NCI-H748 treated with DMSO at 0.1 percent for 48 hours (cell line): ENCODE data around the gene LMNA.
"Not testable (repeated sequence)": the region's sequence is repeated elsewhere in the genome, so short reads cannot be mapped to it uniquely, and the experiment has no call there.

Experiments used
- DNase-seq: peaks from one replicate; lab custom pipeline; 2025; lab: John Stamatoyannopoulos, UW

LMNA gene

DNA sequence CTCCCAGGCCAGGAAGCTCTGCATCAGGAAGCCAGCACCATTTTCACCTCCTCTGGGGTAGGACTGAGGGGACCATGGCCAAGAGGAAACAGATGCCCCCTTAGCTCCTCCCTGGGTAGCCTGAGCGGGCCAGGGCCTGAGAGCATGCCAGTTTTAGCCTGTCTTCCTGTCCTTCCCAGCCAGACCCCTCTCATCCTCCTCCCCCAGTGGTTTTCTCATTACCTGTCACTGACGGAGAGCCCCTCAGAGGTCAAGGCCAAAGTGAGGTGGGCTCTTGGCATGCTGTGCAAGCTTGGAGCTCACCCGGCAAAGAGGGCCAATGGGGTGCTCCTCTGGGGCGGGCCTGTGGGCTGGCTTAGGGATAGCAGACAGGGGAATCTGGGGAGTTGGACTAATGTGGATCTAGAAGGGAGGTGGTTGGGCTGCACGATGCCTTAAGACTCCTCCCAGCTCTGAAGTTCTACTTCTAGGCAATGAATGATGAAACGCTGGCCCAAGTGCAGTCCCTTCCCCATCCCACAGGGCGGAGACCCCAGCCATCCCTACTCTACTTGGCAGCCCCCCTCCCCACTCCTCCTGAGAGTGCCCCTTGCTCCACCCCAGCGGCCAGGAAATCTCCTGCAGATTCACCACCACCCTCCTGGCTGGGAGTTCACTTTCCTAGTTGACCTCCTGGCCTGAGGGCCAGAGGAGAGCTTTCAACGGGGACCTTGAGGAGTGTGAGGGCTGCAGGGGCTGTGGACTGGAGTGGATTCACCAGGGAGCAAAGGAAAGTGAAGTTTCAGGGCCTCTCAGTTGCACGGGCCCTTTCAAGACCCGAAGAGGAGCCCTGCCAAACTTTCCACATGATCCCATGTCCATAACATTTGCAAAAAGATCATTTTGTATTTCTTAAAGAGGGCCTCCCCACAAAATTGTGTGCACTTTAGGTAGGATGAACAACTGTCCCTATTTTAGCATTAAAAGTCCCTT, 9.4 kb upstream of the LMNA start:
- no peak for DNase-seq

DNA sequence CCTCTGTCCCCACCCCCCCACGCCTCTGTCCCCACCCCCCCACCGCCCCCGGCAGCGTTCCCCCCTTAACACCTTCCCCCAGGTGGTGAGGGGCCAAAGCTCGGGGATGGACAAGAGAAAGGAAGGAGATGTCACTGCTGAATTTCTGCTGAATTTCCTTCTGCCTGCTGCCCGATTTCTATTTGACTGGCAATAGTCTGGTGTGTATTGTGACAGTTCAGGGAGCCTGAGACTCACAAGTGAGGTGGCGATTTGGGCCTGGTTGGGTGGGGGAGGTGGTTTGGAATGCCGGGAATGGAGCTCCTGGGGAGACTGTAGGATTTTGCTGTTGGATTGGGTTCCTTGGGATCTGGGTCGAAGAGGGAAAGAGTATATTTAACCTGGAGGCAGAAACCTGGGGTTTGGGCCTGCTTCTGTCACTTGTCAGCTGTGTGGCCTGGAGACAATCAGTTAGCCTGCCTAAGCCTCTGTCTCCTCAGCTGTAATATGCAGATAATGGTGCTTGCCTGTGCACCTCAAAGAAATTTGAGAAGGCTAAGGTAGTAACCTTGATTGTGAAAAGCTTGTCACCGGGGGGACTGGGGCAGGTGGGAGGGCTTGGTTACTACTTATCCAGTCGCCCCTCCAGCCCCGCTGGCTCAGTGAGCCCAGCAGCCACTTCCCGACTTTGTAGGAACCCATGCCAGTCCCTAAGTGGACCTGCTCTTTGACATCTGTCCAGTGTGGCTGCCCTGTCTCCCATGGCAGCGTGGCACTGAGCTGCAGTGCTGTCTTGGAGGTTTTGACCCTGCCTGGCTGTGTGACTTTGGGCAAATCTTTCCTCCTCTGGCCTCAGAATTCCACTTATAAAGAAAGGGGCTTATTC, 7.7 kb upstream of the LMNA start:
- DNase-seq, result no peak

DNA sequence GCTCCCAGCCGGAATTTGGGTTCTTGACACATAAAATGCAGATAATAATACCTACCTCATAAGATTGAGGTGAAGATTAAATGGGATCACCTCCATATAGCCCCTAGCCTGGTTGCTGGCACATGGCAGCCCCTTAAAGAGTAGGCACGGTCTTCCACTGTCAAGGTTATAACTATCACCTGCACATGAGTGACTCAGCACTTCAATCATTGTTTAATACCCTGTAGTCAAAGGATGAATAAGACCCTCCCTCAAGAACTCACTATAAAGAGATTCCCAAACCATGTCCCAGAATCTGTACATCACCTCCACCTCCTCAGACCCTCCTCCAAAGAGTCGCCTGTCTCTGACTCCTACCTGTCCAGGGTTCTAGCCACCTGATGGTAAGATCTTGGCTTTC, 6.5 kb upstream of the LMNA start:
- DNase-seq, result no peak

DNA sequence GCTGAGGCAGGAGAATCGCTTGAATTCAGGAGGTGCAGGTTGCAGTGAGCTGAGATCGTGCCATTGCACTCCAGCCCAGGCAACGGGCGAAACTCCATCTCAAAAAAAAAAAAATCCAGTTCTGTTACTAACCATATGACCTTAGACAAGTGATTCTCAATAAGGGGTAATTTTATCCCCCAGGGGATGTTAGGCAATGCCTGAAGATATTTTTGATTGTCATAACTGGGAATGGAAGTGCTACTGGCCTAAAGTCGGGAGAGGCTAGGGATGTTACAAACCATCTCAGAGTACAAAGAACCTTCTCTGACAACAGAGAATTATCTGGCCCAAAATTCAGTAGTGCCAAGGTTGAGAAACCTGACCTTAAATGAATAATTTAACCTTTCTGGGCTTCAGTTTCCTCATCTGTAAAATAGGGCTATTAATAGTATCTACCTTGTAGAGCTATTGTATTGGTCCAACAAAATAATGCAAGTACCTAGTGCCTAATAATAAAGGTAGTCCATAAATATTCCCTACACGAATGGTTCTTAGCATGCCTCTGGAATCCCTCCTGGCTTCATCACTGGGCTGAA, 5.8 kb upstream of the LMNA start:
- DNase-seq, result no peak

DNA sequence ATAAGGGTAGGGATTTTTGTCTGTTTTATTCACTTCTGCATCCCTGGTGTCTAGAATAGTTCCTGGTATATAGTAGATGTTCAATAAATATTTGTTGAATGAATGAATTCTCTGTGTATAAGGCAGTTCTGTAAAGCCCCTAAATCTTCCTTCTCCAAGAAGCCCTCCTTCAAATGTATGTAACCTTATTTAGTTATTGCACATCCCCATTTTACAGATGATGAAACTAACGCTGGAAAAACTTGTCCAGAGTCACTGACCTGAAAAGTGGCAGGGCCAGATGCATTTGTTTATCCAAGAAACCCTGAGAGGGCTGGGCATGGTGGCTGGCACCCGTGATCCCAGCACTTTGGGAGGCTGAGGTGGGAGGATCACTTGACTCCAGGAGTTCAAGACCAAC, 4.3 kb upstream of the LMNA start:
- DNase-seq, result no peak

DNA sequence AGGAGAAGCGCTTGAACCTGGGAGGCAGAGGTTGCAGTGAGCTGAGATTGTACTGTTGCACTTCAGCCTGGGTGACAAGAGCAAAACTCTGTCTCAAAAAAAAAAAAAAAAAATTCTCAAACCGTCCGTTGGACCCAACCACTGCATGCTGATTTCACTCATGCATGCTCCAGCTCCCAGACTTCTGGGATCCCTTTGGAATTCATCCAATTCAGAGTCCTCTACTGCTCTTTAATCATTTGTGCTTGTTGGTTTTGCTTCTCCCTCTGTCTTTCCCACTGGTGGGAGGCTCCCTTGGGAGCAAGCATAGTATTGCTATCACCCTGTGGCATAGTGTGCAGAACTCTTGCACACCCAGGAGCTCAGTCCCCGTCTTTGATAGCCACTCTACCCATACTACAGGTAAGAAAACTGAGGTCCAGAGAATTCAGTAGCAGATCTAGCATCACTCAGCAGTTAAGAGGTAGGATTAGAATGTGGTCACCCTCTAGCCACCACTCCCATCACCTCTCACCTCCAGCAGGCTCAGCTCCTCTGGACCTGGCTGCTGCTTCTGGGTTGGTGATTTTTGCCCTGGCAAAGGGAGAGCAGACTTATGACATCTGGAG, 3.1 kb upstream of the LMNA start:
- no peak for DNase-seq

DNA sequence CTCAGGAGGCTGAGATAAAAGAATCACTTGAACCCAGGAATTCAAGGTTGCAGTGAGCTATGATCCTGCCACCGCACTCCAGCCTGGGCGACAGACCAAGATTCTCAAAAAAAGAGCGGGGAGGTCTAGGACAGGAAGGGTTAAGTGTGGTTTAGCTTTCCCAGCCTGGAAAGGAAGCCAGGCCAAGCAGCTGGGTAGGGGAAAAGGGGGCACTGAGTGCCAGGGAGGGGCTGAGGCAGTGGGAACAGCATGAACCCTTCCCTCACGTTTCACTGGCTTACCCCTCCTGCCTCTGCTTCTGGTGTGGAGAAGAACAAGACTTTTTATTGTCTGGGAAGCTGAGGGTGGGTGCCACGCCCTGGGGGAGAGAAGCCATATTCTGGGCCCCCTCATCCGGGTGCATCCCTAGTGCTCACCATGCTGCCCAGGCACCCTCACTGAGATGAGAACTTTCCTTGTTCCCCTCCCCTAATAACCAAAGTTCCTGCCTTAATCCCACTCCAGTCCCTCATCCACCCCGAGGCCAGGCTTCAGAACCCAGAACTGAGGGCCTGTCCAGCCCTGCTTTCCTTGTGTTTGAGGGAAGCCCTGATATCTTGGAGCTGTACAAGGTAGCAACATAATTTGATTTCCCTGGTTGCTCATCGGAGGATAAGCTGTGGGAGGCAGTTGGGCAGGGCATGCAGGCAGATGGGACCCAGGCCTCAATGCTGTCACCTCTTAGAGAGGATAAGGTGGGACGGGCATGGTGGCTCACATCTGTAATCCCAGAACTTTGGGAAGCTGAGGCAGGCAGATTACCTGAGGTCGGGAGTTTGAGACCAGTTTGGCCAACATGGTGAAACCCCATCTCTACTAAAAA, 2.0 kb upstream of the LMNA start:
- DNase-seq, result no peak

DNA sequence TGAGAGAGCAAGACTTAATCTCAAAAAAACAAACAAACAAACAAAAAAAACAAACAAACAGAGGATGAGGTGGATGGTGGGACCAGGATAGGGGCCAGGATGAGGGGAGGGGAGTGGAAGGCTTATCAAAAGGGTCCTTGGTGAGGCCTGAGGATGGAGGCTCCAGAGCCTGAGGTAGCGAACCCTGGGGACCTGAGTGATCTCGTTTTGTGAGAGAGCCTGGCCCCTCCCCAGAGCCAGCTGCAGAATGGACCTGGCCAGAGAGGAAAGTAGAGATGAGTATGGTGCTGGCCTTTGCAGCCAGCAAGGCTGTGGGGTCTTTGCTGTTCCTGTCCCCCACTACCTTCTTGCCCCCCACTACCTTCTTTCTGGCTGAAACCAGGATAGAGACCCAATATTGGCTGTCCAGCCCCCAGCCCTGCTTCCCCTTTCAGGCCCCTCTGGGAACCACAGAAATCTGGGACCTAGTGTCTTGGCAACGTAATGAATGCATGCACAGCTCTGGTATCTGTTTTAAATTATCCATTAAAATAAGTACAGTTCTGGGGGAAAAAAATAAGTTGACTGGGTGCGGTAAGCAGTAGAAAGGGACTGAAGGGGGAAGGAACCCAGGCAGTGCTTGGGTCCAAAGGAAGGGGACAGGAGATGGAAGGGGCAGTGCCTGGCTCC, 1.1 kb upstream of the LMNA start:
- no peak for DNase-seq

DNA sequence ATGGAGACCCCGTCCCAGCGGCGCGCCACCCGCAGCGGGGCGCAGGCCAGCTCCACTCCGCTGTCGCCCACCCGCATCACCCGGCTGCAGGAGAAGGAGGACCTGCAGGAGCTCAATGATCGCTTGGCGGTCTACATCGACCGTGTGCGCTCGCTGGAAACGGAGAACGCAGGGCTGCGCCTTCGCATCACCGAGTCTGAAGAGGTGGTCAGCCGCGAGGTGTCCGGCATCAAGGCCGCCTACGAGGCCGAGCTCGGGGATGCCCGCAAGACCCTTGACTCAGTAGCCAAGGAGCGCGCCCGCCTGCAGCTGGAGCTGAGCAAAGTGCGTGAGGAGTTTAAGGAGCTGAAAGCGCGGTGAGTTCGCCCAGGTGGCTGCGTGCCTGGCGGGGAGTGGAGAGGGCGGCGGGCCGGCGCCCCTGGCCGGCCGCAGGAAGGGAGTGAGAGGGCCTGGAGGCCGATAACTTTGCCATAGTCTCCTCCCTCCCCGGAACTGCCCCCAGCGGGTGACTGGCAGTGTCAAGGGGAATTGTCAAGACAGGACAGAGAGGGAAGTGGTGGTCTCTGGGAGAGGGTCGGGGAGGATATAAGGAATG, 505 bp downstream of the LMNA start:
- no peak for DNase-seq

DNA sequence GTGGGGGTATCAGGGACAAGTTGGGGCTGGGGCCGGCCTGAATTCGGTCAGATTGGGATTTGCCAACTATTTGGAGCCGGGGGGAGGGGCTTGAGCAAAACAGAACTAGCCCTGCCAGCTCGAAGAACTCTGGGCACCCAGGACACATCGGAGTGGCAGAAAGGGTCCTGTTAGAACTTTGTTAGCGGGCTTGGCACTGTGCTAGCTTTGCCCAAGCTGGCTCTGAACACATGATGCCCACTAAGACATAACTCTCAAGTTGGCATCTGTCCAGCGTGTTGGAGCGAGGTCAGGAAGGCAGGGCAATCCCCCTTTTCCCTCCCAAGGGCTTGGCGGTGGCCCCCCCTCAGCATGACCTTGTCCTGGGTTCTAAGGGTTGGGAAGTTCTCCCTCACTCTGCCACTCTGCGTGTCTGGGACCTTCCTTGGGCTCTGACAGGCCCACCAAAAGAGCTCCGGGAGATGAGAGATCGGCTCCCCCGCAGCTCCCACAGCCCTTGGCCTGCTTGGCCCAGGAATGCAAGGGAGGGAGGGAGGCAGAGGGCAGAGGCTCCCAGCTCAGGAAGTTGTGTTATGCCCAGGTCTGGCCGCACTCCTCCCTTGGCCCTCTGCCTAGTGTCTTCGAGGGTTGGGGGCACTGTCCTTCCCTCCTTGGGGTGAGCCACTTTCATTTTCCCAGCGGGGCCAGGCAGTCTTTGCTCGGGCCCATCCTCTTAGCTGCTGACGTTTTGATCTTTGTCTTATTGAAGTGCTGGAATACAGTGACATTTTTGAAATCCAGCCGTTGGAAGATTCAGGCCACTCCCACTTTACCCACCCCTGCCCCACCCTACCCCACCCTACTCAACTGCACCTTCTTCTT, 1.2 kb downstream of the LMNA start:
- no peak for DNase-seq

DNA sequence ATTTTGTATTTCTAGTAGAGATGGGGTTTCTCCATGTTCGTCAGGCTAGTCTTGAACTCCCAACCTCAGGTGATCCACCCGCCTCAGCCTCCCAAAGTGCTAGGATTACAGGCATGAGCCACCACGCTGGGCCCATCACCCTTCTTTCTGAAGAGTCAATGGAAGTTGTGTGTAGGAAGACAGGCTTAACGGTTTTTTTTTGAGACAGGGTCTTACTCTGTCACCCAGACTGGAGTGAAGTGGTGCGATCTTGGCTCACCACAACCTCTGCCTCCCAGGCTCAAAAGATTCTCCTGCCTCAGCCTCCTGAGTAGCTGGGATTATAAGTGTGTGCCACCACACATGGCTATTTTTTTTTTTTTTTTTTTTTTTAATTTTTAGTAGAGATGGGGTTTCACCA, 2.2 kb downstream of the LMNA start:
- DNase-seq, result not testable (repeated sequence)

DNA sequence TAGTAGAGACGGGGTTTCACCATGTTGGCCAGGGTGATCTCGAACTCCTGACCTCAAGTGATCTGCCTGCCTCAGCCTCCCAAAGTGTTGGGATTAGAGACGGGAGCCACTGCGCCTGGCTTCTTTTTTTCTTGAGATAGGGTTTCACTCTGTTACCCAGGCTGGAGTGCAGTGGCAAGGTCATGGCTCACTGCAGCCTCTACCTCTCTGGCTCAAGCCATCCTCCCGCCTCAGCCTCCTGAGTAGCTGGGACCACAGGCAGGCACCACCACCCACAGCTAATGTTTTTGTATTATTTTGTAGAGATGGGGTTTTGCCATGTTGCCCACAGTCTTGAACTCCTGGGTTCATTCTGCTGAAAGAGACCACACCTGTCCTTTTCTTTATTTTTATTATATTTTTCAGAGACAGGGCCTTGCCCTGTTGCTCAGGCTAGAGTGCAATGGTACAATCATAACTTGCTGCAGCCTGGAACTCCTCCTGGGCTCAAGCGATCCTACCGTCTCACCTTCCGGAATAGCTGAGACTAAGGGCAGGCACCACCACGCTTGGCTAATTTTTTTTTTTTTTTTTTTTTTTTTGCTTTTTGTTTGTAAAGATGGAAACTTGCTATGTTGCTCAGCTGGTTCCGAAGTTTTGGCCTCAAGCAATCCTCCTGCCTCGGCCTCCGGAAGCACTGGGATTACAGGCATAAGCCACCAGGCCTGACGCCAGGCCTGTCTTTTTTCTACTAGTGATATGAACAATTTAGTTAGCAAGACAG, 3.1 kb downstream of the LMNA start:
- DNase-seq, result no peak

DNA sequence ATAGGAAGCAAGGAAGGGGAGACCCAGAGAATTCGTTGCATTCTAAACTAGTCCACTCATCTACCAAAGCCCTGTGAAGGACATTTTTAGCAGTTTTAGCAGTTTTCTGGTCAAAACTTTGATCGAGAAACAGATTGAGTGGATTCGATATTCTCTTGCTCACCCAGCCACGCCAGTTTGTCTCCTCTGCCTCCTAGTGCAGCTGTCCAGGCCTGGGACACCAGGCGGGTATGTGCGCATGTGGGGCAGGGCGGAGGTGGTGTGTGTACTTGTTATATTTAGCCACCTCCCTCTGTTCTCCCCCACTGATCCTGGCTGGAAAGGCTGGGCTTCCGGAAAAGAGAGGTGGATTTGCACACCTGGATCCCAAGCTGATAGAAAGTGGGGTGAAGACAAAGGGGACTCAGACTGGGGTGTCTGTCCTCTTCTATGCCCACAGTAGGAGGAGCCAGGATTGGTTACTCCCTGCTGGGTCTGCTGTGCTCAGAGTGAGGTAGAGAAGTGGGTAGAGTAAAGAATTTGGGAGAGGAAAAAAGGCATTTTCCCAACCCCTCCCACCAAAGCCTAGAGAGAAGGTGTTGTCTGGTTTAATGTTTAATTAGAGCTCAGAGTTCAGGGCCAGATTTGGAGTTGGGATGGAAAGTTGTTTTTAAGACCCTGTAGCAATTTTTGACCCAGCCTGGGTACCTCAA, 3.8 kb downstream of the LMNA start:
- DNase-seq, result no peak

DNA sequence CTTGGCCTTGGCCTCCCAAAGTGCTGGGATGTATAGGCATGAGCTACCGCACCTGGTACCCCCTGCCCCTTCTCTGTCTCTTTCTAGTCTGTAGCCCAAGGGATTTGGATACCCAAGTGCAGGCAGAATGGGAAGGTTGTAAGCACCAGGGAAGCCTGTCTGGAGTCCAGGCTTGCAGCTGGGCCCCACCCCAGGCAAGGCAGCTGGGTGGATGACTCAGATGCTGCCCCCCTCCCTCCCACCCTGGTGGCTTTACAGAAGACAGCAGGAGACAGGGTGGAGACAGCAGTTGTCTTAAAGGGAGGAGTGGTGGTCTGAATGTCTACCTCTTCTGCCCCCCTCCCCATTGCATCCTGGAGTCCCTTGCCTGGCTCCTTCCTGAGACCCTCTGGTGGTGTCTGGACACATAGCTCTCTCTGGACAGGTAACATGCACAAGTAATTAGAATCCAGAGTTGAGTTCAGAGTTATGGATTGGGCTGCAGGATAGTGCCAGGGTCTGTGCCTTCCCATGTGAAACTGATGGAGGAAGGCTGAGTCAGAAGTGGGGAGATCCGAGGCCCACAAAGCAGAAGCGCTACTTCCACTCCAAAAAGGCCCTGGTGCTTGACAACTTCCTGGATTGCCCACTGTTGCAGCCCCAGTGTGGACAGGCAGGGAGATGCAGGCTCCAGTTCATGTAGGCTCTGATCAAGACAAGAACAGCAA, 5.1 kb downstream of the LMNA start:
- no peak for DNase-seq

DNA sequence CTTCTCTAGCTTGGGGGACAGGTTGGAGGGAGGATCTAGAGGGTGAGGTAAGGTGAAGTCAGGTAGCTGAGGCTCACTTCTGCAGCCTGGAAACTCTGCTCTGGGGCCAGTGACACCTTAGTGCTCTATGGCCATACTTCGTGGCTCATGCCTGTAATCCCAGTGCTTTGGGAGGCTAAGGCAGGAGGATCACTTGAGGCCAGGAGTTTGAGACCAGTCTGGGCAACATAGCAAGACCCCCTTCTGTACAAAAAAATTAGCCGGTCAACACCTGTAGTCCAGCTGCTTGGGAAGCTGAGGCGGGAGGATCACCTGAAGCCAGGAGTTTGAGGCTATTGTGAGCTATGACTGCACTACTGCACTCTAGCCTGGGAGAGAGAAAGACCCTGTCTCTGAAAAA, 5.8 kb downstream of the LMNA start:
- no peak for DNase-seq

DNA sequence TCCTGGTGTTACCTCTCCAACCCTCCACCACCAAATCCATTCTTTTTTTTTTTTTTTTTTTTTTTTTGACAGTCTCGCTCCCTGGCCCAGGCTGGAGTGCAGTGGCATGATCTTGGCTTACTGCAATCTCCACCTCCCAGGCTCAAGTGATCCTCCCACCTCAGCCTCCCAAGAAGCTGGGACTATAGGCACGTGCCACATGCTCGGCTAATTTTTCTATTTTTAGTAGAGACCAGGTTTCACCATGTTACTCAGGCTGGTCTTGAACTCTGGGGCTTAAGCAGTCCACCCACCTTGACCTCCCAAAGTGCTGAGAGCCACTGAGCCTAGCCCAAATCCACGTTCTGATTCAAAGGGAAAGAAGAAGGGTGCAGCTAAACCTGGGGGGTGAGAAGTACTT, 6.5 kb downstream of the LMNA start:
- DNase-seq, result not testable (repeated sequence)

DNA sequence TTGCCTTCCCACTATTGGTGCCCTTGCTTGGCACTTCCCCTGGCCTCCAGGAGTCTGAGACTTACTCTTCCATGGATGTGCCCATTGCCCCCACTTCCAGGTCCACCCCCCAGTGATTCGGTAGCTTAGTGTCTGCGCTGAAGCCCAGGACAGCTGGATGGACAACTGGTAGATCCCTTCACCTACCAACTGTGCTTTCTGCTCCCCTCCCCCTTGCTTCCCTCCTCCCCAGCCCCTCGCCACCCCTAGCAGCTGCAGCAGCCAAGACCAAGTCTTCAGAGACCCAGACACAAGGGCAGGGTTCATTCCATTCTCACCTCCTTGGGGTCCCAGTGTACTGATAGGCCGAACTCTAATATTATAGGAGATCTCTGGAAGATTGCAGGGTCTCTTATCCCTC, 6.9 kb downstream of the LMNA start:
- no peak for DNase-seq
